Measurements from ENCODE around the gene NPL. TPM values are rescaled to one million over a fixed set of nuclear protein-coding genes. Genes with fewer than 3 reads are reported as not detected.
A peak's percentile ranks its signal among the peaks of the same experiment; 100 is the strongest.

Gene NPL
- total RNA-seq, 1 donor from 2014 or later: 3.0 TPM

GRCh38 chr1:182765391-182765790 lies 24.2 kb upstream of the NPL start:
- DNase-seq (ENCODE audit: low spot score): no peak
- intact Hi-C loops (cut with micrococcal nuclease): no loop called here
- H3K9me3 Mint-ChIP-seq: peaks cover 6% of the 10 kb centered on the region
- H3K4me3 Mint-ChIP-seq (ENCODE audit: low read depth): no peak overlapping the region
- H3K27me3 Mint-ChIP-seq (ENCODE audit: low read depth): peaks cover 11% of the 10 kb centered on the region
- no peaks in the 10 kb centered on the region for H3K36me3 Mint-ChIP-seq (ENCODE audit: low read depth)
- no peak overlapping the region for H3K27ac Mint-ChIP-seq
- no peaks in the 10 kb centered on the region for H3K4me1 Mint-ChIP-seq (ENCODE audit: low read depth)

DNA sequence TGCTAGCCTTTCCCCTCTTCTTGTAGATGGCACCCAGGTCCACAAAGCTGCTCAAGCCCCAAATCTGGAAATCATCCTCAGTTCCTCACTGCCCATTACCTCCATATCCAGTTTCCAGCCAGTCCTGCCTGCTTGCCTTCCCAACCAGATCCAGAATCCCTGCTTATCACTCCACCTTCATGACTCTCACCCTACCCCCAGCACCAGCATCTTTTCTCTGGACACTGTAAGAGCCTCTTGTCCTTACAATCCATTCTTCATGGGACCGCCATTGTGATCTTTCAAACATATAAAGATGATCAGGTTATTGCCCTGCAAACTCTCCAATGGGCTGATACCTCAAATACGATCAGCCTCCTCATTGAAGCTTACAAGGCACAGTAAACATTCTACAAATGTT lies 23.5 kb upstream of the NPL start:
- Mint-ChIP-seq H3K36me3 (ENCODE audit: low read depth) (no peaks in the 10 kb centered on the region), H3K27me3 (ENCODE audit: low read depth) (peaks cover 11% of the 10 kb centered on the region), H3K9me3 (peaks cover 6% of the 10 kb centered on the region), H3K4me1 (ENCODE audit: low read depth) (no peaks in the 10 kb centered on the region), H3K27ac (no peak overlapping the region), H3K4me3 (ENCODE audit: low read depth) (no peak overlapping the region)
- DNase-seq (ENCODE audit: low spot score): no peak
- intact Hi-C loops (cut with micrococcal nuclease): no loop called here

DNA sequence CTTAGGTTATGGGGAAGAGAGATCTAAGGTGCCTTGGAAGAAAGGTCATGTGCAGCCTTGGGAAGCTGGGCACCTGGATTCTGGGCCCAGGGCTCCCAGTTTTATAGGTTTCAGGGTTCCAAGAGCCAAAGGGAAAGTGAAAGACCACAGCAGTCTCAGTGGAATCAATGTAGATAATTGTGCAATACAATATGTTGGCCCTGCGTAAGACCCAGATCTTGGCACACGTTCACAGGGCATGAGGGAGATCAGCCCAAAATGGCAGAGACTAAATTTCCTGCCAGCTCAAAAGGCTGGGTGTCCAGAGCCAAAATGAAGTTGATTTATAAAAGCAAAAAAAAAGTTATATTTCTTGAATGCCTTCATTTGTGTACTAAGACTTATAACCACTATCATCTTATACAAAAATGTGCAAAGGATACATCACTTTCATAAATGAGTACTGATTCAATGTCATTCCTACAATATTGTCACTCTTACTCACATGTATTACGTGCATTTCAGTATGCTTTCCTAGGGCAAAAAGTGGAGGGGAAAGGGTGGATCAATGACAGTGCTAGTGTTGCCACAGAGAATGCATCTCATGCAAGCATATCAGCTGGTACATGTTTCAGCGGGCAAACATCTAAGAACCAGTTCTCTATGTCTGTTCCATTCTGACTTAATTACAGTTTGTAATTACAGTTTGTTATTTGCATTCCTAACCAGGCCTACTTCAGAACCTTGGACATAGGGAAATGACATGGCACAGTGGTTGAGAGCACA lies 22.5 kb upstream of the NPL start:
- H3K4me1 Mint-ChIP-seq (ENCODE audit: low read depth): no peaks in the 10 kb centered on the region
- H3K9me3 Mint-ChIP-seq: no peaks in the 10 kb centered on the region
- H3K27ac Mint-ChIP-seq: no peak overlapping the region
- peaks cover 17% of the 10 kb centered on the region for H3K27me3 Mint-ChIP-seq (ENCODE audit: low read depth)
- intact Hi-C loops (cut with micrococcal nuclease): no loop called here
- no peak for DNase-seq (ENCODE audit: low spot score)
- no peaks in the 10 kb centered on the region for H3K36me3 Mint-ChIP-seq (ENCODE audit: low read depth)
- H3K4me3 Mint-ChIP-seq (ENCODE audit: low read depth): no peak overlapping the region

- Mint-ChIP-seq H3K36me3 (ENCODE audit: low read depth) (no peaks in the 10 kb centered on the region), H3K4me3 (ENCODE audit: low read depth) (no peak overlapping the region), H3K27ac (no peak overlapping the region), H3K27me3 (ENCODE audit: low read depth) (peaks cover 23% of the 10 kb centered on the region), H3K9me3 (no peaks in the 10 kb centered on the region), H3K4me1 (ENCODE audit: low read depth) (no peaks in the 10 kb centered on the region)
- intact Hi-C loops (cut with micrococcal nuclease): no loop called here
- DNase-seq (ENCODE audit: low spot score): no peak
Observed at GRCh38 chr1:182768963-182769362, 20.6 kb upstream of the NPL start.

DNA sequence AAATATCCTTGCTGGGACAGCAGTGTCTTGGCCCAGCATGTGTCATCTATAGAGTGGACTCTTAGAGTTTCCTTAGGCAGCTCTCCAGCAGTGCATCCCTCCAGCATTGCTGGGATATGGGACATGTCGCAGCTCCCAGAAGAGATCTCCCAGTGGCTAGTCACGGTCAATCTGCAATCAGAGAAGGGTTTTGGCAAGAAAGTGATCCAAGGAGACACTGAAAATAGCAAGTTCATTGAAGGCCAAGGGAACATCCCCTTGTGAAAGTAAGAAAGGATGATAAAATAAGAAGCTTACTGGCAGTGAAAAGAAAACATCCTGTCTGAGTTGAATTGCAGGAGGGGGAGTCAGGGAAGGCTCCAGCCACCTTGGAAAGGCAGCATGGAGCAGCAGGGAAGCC lies 19.3 kb upstream of the NPL start:
- Mint-ChIP-seq H3K4me3 (ENCODE audit: low read depth) (no peak overlapping the region), H3K9me3 (no peaks in the 10 kb centered on the region), H3K36me3 (ENCODE audit: low read depth) (no peaks in the 10 kb centered on the region), H3K27me3 (ENCODE audit: low read depth) (peaks cover 29% of the 10 kb centered on the region), H3K27ac (no peak overlapping the region), H3K4me1 (ENCODE audit: low read depth) (no peaks in the 10 kb centered on the region)
- DNase-seq (ENCODE audit: low spot score): no peak
- intact Hi-C loops (cut with micrococcal nuclease): no loop called here

- no peaks in the 10 kb centered on the region for H3K4me1 Mint-ChIP-seq (ENCODE audit: low read depth)
- peaks cover 28% of the 10 kb centered on the region for H3K27me3 Mint-ChIP-seq (ENCODE audit: low read depth)
- no peak overlapping the region for H3K4me3 Mint-ChIP-seq (ENCODE audit: low read depth)
- H3K27ac Mint-ChIP-seq: no peak overlapping the region
- H3K36me3 Mint-ChIP-seq (ENCODE audit: low read depth): no peaks in the 10 kb centered on the region
- H3K9me3 Mint-ChIP-seq: no peaks in the 10 kb centered on the region
- DNase-seq (ENCODE audit: low spot score): no peak
- intact Hi-C loops (cut with micrococcal nuclease): no loop called here
Observed at GRCh38 chr1:182771187-182771984, 18.2 kb upstream of the NPL start.

DNA sequence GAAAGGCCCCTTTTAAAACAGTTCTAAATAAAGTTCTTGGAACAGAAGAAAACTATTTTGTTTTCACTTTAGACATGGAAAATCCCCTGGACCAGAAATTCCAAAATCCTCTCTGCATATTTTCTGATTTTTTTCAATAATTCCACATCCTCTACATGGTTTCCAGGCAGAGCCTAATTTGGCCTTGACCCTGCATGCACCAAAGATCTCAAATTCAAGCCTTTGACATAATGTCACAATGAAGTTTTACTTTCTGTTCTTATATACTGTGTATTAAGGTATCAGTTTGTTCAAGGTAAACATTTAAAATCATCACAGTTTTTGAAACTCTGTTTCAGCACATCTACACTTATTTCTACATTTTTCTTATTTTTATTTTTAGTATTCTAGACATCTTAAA lies 12.2 kb upstream of the NPL start:
- intact Hi-C loops (cut with micrococcal nuclease): no loop called here
- H3K4me3 Mint-ChIP-seq (ENCODE audit: low read depth): no peak overlapping the region
- no peak overlapping the region for H3K27ac Mint-ChIP-seq
- DNase-seq (ENCODE audit: low spot score): no peak
- peaks cover 14% of the 10 kb centered on the region for H3K4me1 Mint-ChIP-seq (ENCODE audit: low read depth)
- H3K27me3 Mint-ChIP-seq (ENCODE audit: low read depth): peaks cover 18% of the 10 kb centered on the region
- H3K36me3 Mint-ChIP-seq (ENCODE audit: low read depth): no peaks in the 10 kb centered on the region
- no peaks in the 10 kb centered on the region for H3K9me3 Mint-ChIP-seq

DNA sequence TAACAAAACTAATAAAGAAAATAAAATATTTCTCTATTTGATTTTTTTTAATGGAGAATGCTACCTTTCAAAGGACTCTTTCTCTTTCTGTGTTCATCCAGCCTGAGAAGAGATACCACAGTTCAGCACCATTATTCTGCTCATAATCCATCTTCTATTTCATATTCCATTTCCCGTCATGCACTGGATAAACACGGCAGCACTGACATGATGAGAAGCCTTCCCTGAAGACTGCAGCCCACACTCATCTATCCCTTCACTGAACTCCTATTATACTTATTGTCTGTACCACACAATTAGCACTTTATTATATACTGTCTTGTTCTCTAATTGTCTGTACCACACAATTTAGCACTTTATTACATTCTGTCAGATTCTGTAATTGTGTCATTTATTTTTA lies 10.7 kb upstream of the NPL start:
- peaks cover 14% of the 10 kb centered on the region for H3K4me1 Mint-ChIP-seq (ENCODE audit: low read depth)

DNA sequence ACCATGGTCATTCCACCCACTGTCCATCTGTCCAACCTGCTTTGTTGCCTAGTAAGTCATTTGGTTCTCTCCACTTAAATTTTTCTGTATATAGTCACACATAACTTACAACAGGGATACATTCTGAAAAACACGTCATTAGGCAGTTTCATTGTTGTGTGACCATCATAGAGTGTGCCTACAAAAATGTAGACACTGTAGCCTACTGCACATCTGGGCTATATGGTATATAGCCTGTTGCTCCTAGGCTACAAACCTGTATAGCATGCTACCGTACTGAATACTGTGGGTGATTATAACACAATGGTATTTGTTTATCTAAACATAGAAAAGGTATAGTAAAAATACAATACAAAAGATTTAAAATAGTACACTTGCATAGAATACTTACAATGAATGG lies 10.0 kb upstream of the NPL start:
- no peak for DNase-seq (ENCODE audit: low spot score)
- H3K27me3 Mint-ChIP-seq (ENCODE audit: low read depth): peaks cover 10% of the 10 kb centered on the region
- H3K27ac Mint-ChIP-seq: no peak overlapping the region
- no peaks in the 10 kb centered on the region for H3K36me3 Mint-ChIP-seq (ENCODE audit: low read depth)
- H3K9me3 Mint-ChIP-seq: no peaks in the 10 kb centered on the region
- H3K4me1 Mint-ChIP-seq (ENCODE audit: low read depth): peaks cover 14% of the 10 kb centered on the region
- no peak overlapping the region for H3K4me3 Mint-ChIP-seq (ENCODE audit: low read depth)
- intact Hi-C loops (cut with micrococcal nuclease): no loop called here

More for the DNA sequence above, 10.7 kb upstream of the NPL start:
- no peak overlapping the region for H3K27ac Mint-ChIP-seq
- intact Hi-C loops (cut with micrococcal nuclease): no loop called here
- peaks cover 15% of the 10 kb centered on the region for H3K27me3 Mint-ChIP-seq (ENCODE audit: low read depth)
- no peaks in the 10 kb centered on the region for H3K9me3 Mint-ChIP-seq
- no peaks in the 10 kb centered on the region for H3K36me3 Mint-ChIP-seq (ENCODE audit: low read depth)
- no peak for DNase-seq (ENCODE audit: low spot score)
- no peak overlapping the region for H3K4me3 Mint-ChIP-seq (ENCODE audit: low read depth)

DNA sequence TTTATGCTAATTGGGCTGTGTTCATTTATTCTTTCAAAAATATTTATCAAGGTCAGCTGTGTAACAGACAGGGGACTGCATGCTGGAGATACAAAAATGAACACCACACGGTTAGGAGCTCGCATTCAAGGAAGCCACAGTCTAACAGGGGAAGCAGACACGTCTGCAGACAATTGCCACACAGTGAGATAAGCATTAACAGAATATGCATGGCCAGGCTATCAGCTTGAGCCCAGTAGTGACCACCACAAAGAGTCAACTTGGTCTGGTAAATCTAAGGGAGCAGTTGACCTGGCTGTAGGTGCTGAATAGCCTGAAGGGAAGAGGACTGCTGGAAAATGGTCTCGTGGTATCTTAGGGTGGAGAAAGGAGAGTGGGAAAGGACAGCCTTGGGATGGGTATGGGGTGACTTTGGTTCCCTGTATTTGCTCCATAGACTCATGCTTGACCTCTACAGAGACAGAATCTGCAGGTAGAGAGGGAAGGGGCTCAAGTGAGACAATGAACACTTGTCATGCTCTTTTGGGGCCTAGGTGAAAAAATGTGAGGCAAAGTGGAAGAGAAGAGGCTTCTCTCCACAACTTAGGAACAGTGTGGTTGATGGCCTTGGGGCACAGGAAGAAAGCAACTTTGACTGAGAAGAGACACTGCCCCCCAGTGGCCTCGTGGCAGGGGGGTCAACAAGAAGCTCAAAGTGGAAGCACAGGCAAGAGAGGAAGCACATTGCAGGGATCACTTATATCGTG lies 7.6 kb upstream of the NPL start:
- H3K27me3 Mint-ChIP-seq (ENCODE audit: low read depth): peaks cover 8% of the 10 kb centered on the region
- DNase-seq (ENCODE audit: low spot score): peak; percentile 55
- H3K36me3 Mint-ChIP-seq (ENCODE audit: low read depth): no peaks in the 10 kb centered on the region
- H3K4me3 Mint-ChIP-seq (ENCODE audit: low read depth): no peak overlapping the region
- intact Hi-C loops (cut with micrococcal nuclease): loop anchor here (1.0 to 10.0 kb wide), 4 partner anchors 73 to 637 kb away; no protein-coding TSS in a partner anchor
- H3K9me3 Mint-ChIP-seq: no peaks in the 10 kb centered on the region
- H3K4me1 Mint-ChIP-seq (ENCODE audit: low read depth): peaks cover 13% of the 10 kb centered on the region
- H3K27ac Mint-ChIP-seq: no peak overlapping the region

- Mint-ChIP-seq H3K27me3 (ENCODE audit: low read depth) (peaks cover 9% of the 10 kb centered on the region), H3K36me3 (ENCODE audit: low read depth) (no peaks in the 10 kb centered on the region), H3K27ac (no peak overlapping the region), H3K9me3 (no peaks in the 10 kb centered on the region), H3K4me3 (ENCODE audit: low read depth) (no peak overlapping the region), H3K4me1 (ENCODE audit: low read depth) (peaks cover 11% of the 10 kb centered on the region)
- intact Hi-C loops (cut with micrococcal nuclease): loop anchor here (1.0 to 10.0 kb wide), 4 partner anchors 74 to 638 kb away; no protein-coding TSS in a partner anchor
- no peak for DNase-seq (ENCODE audit: low spot score)
Observed at GRCh38 chr1:182782587-182782913, 7.0 kb upstream of the NPL start.

DNA sequence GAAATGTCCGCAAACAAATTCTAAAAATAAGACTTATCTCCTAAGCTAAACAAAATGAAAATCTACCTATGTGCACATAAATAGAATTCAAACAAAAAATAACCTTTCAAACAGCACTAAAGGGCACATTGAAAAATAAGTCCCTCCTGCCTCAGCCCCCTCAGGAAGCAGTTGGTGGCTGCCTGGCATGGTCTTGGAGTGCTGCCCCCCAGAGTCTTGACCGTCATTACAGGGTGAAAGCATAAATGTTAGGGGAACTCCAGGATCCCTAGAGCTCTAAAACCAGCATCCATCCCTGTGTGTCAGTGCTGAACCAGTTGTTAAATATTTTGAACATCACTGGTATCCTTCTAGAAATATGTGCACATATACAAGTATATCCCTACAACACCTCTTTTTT lies 6.5 kb upstream of the NPL start:
- no peak for DNase-seq (ENCODE audit: low spot score)
- no peak overlapping the region for H3K27ac Mint-ChIP-seq
- no peaks in the 10 kb centered on the region for H3K9me3 Mint-ChIP-seq
- no peak overlapping the region for H3K4me3 Mint-ChIP-seq (ENCODE audit: low read depth)
- peaks cover 14% of the 10 kb centered on the region for H3K27me3 Mint-ChIP-seq (ENCODE audit: low read depth)
- H3K4me1 Mint-ChIP-seq (ENCODE audit: low read depth): peaks cover 11% of the 10 kb centered on the region
- intact Hi-C loops (cut with micrococcal nuclease): loop anchor here (2.0 to 10.0 kb wide), 2 partner anchors 74 to 638 kb away; no protein-coding TSS in a partner anchor
- H3K36me3 Mint-ChIP-seq (ENCODE audit: low read depth): no peaks in the 10 kb centered on the region

Data from activated T-helper 2 cell treated with anti-CD3 and anti-CD28 coated beads, Interferon-gamma antibody, Interleukin-2, Interleukin-4, amounts not matched to agents 10 μg/mL and 5 μg/mL and 100 μg/mL, durations not matched to agents 14 hours and 24 hours and 36 hours (primary cell).